H1 (cell line): ENCODE data around the gene CACNA1C. TPM values are rescaled to one million over a fixed set of nuclear protein-coding genes. Genes with fewer than 3 reads are reported as not detected.

Source experiments
- CTCF ChIA-PET: fragments of 300-600 bp; sonication (Branson Sonifier 250); formaldehyde crosslinking; loops from one replicate; lab custom pipeline; 2021; ENCODE audit not compliant: partially characterized antibody; lab: Charles Lee
- POLR2A ChIA-PET: fragments of 300-600 bp; sonication (Branson Sonifier 250); formaldehyde crosslinking; loops from one replicate; lab custom pipeline; 2021; ENCODE audit warnings: inconsistent platforms; ENCODE audit not compliant: partially characterized antibody; lab: Charles Lee
- DNase-seq, 2 experiments: peaks; one replicate each; pipeline versions ENCODE4 v3.0.0 to v3.0.0-alpha.2; 2010 to 2022; ENCODE audit warnings: low spot score in 2 of 2, low read depth in 1 of 2, mixed read lengths in 1 of 2
- FAIRE-seq: peaks from 2 replicates; lab custom pipeline; 2011; peaks lifted over from hg19 to GRCh38; lab: Jason Lieb, UNC
- H2AFZ ChIP-seq: 2 replicates; pipeline ENCODE4 v1.8.1; 2012; ENCODE audit warnings: low read length, inconsistent platforms
- H2AK5ac ChIP-seq: 2 replicates; pipeline ENCODE4 v1.6.1; 2013; ENCODE audit warnings: low read depth, low read length
- H2BK120ac ChIP-seq: replicated peaks from 2 replicates; pipeline ENCODE3; 2013; ENCODE audit warnings: low read depth, low read length, inconsistent platforms
- H2BK12ac ChIP-seq: 2 replicates; pipeline ENCODE4 v1.6.1; 2013; ENCODE audit warnings: low read depth, low read length
- H2BK15ac ChIP-seq: 2 replicates; pipeline ENCODE4 v1.6.1; 2013; ENCODE audit warnings: low read length
- H2BK20ac ChIP-seq: 2 replicates; pipeline ENCODE4 v1.6.1; 2013; ENCODE audit warnings: low read length
- H2BK5ac ChIP-seq: 2 replicates; pipeline ENCODE4 v1.6.1; 2013; ENCODE audit warnings: low read depth, low read length
- H3K14ac ChIP-seq: 2 replicates; pipeline ENCODE4 v1.6.1; 2013; ENCODE audit warnings: inconsistent platforms; ENCODE audit not compliant: insufficient read length
- H3K18ac ChIP-seq: 2 replicates; pipeline ENCODE4 v1.6.1; 2013; ENCODE audit warnings: low read length; ENCODE audit errors: extremely low read depth
- H3K23ac ChIP-seq: 2 replicates; pipeline ENCODE4 v1.6.1; 2013; ENCODE audit warnings: inconsistent platforms; ENCODE audit not compliant: insufficient read length
- H3K23me2 ChIP-seq: 2 replicates; pipeline ENCODE4 v1.6.1; 2013; ENCODE audit warnings: low read depth, low read length
- H3K27ac ChIP-seq: 2 replicates; pipeline ENCODE4 v1.6.1; 2011; ENCODE audit warnings: low read depth, low read length, inconsistent platforms
- H3K27me3 ChIP-seq, 4 experiments: replicated peaks in 1 of 4; 1 replicate in 1 of 4; 2 replicates in 3 of 4; pipeline versions ENCODE4 v1.6.1 to v1.8.1; 2011 to 2013; ENCODE audit warnings: low read length in 3 of 4, mild to moderate bottlenecking in 3 of 4, inconsistent platforms in 2 of 4, mixed read lengths in 2 of 4, moderate library complexity in 1 of 4; ENCODE audit not compliant: control insufficient read depth in 3 of 4, insufficient read depth in 3 of 4; ENCODE audit errors: extremely low read depth in 1 of 4
- H3K36me3 ChIP-seq, 4 experiments: 2 replicates each; pipeline versions ENCODE4 v1.6.1 to v1.8.1; 2011 to 2013; ENCODE audit warnings: mild to moderate bottlenecking in 4 of 4, low read length in 3 of 4, moderate library complexity in 2 of 4, control low read depth in 1 of 4, inconsistent platforms in 1 of 4; ENCODE audit not compliant: insufficient read depth in 4 of 4, control insufficient read depth in 2 of 4
- H3K4ac ChIP-seq: replicated peaks from 2 replicates; pipeline ENCODE3; 2013; ENCODE audit warnings: low read length, low read depth, mixed read lengths, inconsistent platforms; ENCODE audit not compliant: insufficient read length
- H3K4me1 ChIP-seq, 4 experiments: replicated peaks in 1 of 4; 1 replicate in 1 of 4; 2 replicates in 3 of 4; pipeline versions ENCODE4 v1.6.1 to v1.8.1; 2011 to 2013; ENCODE audit warnings: low read length in 3 of 4, inconsistent platforms in 2 of 4, mixed read lengths in 1 of 4; ENCODE audit not compliant: insufficient read depth in 4 of 4, control insufficient read depth in 3 of 4
- H3K4me2 ChIP-seq, 2 experiments: 2 replicates each; pipeline versions ENCODE4 v1.6.1 to v1.8.1; 2011 to 2013; ENCODE audit warnings: low read depth in 2 of 2, low read length in 2 of 2, control low read depth in 1 of 2, inconsistent platforms in 1 of 2, mild to moderate bottlenecking in 1 of 2; ENCODE audit not compliant: insufficient read depth in 1 of 2
- H3K4me3 ChIP-seq, 4 experiments: fragments of 200-600, 300-600 bp in 1 of 4; sonication (generic), shearing (Covaris generic), sonication (Bioruptor Twin) in 1 of 4; 2 replicates each; pipeline versions ENCODE4 v1.5.1 to v1.8.1; 2011 to 2016; ENCODE audit warnings: low read length in 4 of 4, low read depth in 3 of 4, control low read depth in 2 of 4, inconsistent platforms in 2 of 4, mild to moderate bottlenecking in 2 of 4, mixed read lengths in 1 of 4, moderate library complexity in 1 of 4; ENCODE audit not compliant: insufficient read depth in 2 of 4; ENCODE audit errors: extremely low read depth in 1 of 4
- H3K56ac ChIP-seq: replicated peaks from 2 replicates; pipeline ENCODE3; 2013; ENCODE audit warnings: low read depth, mild to moderate bottlenecking, mixed read lengths, low read length, inconsistent platforms; ENCODE audit not compliant: insufficient read length
- H3K79me1 ChIP-seq: 2 replicates; pipeline ENCODE4 v1.6.1; 2013; ENCODE audit warnings: low read depth, low read length, control low read depth
- H3K79me2 ChIP-seq, 2 experiments: 2 replicates each; pipeline versions ENCODE4 v1.6.1 to v1.8.1; 2012 to 2013; ENCODE audit warnings: low read length in 2 of 2, mild to moderate bottlenecking in 2 of 2, inconsistent platforms in 1 of 2; ENCODE audit not compliant: insufficient read depth in 2 of 2, control insufficient read depth in 1 of 2
- H3K9ac ChIP-seq, 4 experiments: replicated peaks in 1 of 4; 1 replicate in 1 of 4; 2 replicates in 3 of 4; pipeline versions ENCODE4 v1.6.1 to v1.8.1; 2011 to 2013; ENCODE audit warnings: low read depth in 3 of 4, low read length in 3 of 4, control low read depth in 2 of 4, mild to moderate bottlenecking in 2 of 4, moderate library complexity in 2 of 4, inconsistent platforms in 1 of 4; ENCODE audit errors: extremely low read depth in 1 of 4
- H3K9me3 ChIP-seq, 2 experiments: 2 replicates each; pipeline versions ENCODE4 v1.6.1 to v1.8.1; 2012 to 2013; ENCODE audit warnings: mild to moderate bottlenecking in 2 of 2, moderate library complexity in 2 of 2, control low read depth in 1 of 2, inconsistent platforms in 1 of 2, low read depth in 1 of 2, low read length in 1 of 2, mixed read lengths in 1 of 2; ENCODE audit not compliant: insufficient read depth in 2 of 2
- H4K20me1 ChIP-seq, 2 experiments: replicated peaks in 1 of 2; 2 replicates each; pipeline versions ENCODE3 to v1.8.1; 2011 to 2013; ENCODE audit warnings: inconsistent platforms in 2 of 2, low read length in 2 of 2, mild to moderate bottlenecking in 1 of 2; ENCODE audit not compliant: insufficient read depth in 2 of 2, control insufficient read depth in 1 of 2
- H4K5ac ChIP-seq: 2 replicates; pipeline ENCODE4 v1.6.1; 2013; ENCODE audit warnings: low read length, low read depth, mixed read lengths, inconsistent platforms; ENCODE audit not compliant: insufficient read length
- H4K8ac ChIP-seq: 2 replicates; pipeline ENCODE4 v1.8.0; 2013; ENCODE audit warnings: mild to moderate bottlenecking, moderate library complexity, low read length, inconsistent platforms; ENCODE audit not compliant: insufficient read depth; ENCODE audit errors: extremely low read depth
- H4K91ac ChIP-seq: replicated peaks from 2 replicates; pipeline ENCODE3; 2013; ENCODE audit warnings: low read length, mixed read lengths, inconsistent platforms; ENCODE audit not compliant: insufficient read length
- CEBPB ChIP-seq: IDR thresholded peaks from 2 replicates; pipeline ENCODE4 v1.6.1; 2012; ENCODE audit warnings: low read depth, low read length
- CHD1 ChIP-seq: IDR thresholded peaks from 2 replicates; pipeline ENCODE4 v1.6.1; 2012; ENCODE audit warnings: low read depth, low read length, improper control_type of control experiment
- CREB1 ChIP-seq: IDR thresholded peaks from 2 replicates; pipeline ENCODE4 v1.6.1; 2012; ENCODE audit warnings: inconsistent platforms
- CTBP2 ChIP-seq: IDR thresholded peaks from 2 replicates; pipeline ENCODE4 v1.7.0; 2011; ENCODE audit warnings: borderline replicate concordance, mild to moderate bottlenecking, moderate library complexity, mixed read lengths, low read length; ENCODE audit not compliant: insufficient read depth, insufficient read length
- CTCF ChIP-seq, 3 experiments: IDR thresholded peaks; 1 replicate in 2 of 3; 2 replicates in 1 of 3; pipeline versions ENCODE4 v1.5.1 to v1.6.1; 2011; ENCODE audit warnings: low read length in 3 of 3, mild to moderate bottlenecking in 3 of 3, inconsistent platforms in 2 of 3, low read depth in 1 of 3, moderate library complexity in 1 of 3; ENCODE audit not compliant: insufficient read depth in 1 of 3; ENCODE audit errors: control extremely low read depth in 1 of 3
- EGR1 ChIP-seq: IDR thresholded peaks from 2 replicates; pipeline ENCODE4 v1.6.1; 2011; ENCODE audit warnings: low read depth, low read length, borderline replicate concordance
- EZH2 ChIP-seq: fragments of 200-600 bp; sonication (generic); IDR thresholded peaks from 2 replicates; pipeline ENCODE4 v1.7.1; 2012; ENCODE audit warnings: low read depth, mild to moderate bottlenecking, moderate library complexity, low read length, inconsistent platforms; ENCODE audit not compliant: severe bottlenecking
- KDM1A ChIP-seq: fragments of 200-600, 300-600 bp; sonication (generic); IDR thresholded peaks from 2 replicates; pipeline ENCODE4 v1.7.1; 2016; ENCODE audit warnings: mild to moderate bottlenecking, low read length, borderline replicate concordance
- POLR2AphosphoS5 ChIP-seq: IDR thresholded peaks from 2 replicates; pipeline ENCODE4 v1.6.1; 2011; ENCODE audit warnings: low read depth, low read length
- SUZ12 ChIP-seq: fragments of 200-600 bp; sonication (generic); IDR thresholded peaks from 2 replicates; pipeline ENCODE4 v1.6.1; 2012; ENCODE audit warnings: mild to moderate bottlenecking, inconsistent platforms, low read length, moderate library complexity, mixed read lengths
- TCF12 ChIP-seq: IDR thresholded peaks from 2 replicates; pipeline ENCODE4 v1.6.1; 2011; ENCODE audit warnings: low read depth, mild to moderate bottlenecking, low read length
- WGBS, 2 experiments: shearing (Covaris generic) in 1 of 2; methylation state at CpG; one replicate each; pipeline versions ENCODE4 v1.1.6 to v1.1.7; 2013 to 2015; ENCODE audit warnings: low lambda C conversion rate in 2 of 2, mixed read lengths in 2 of 2, inconsistent platforms in 1 of 2, low coverage in 1 of 2, missing lambda C conversion rate in 1 of 2; ENCODE audit not compliant: insufficient replicate concordance in 2 of 2, insufficient coverage in 1 of 2, insufficient read length in 1 of 2; ENCODE audit errors: extremely low coverage in 1 of 2, missing lambda C conversion rate in 1 of 2; 5-methylcytosine and 5-hydroxymethylcytosine counted together
- polyA plus RNA-seq, 7 experiments: library from polyadenylated mRNA; depleted of rRNA in 3 of 7; stranded (reverse) in 5 of 7; unstranded in 2 of 7; fragments of >200 nt in 5 of 7; fragments of 200-250 nt in 2 of 7; gene quantifications; 1 replicate in 5 of 7; 2 replicates in 1 of 7; 4 replicates in 1 of 7; pipeline versions ENCODE4 v1.2.1 to v1.2.3, GENCODE V29; 2011 to 2013; ENCODE audit warnings: missing spikeins in 2 of 7, mixed read lengths in 2 of 7
- total RNA-seq: library from RNA; stranded (reverse); fragmentation: NEBNext Ultra II Directional; extraction: Animal tissue kit (Norgen Biotek cat#: 25700); gene quantifications from 2 replicates; pipeline ENCODE4 v1.2.1, GENCODE V29; 2021

CACNA1C gene
- total and polyA plus RNA-seq, 2 of the 8 experiments (the other 6 are each of a cell fraction or from before 2014, with no cell fraction given), result 1.3 TPM

GRCh38 chr12:2292560-2292959, 239.8 kb downstream of the CACNA1C start:
- Histone ChIP-seq H3K9me3 (no peaks in the 10 kb centered on the region), H3K79me1 (no peaks in the 10 kb centered on the region), H2BK15ac (peak overlapping the region; percentile 38; the same call in 1 of the 2 replicates), H2BK120ac (no peak overlapping the region), H2BK5ac (no peak overlapping the region), H3K36me3 (no peaks in the 10 kb centered on the region), H2BK20ac (no peak overlapping the region), H4K8ac (no peak overlapping the region; the same call in 1 of the 2 replicates), H2AK5ac (no peak overlapping the region), H3K9ac (no peak overlapping the region), H2BK12ac (no peak overlapping the region), H4K91ac (no peak overlapping the region), H3K79me2 (no peaks in the 10 kb centered on the region), H2AFZ (no peak overlapping the region), H3K4me2 (no peak overlapping the region), H3K56ac (no peak overlapping the region), H3K4me3 (no peak overlapping the region), H3K14ac (no peak overlapping the region), H3K4me1 (peaks cover 3 to 7% (median 3%) of the 10 kb centered on the region in 4 experiments), H3K27me3 (no peaks in the 10 kb centered on the region), H3K23ac (no peak overlapping the region), H4K20me1 (no peaks in the 10 kb centered on the region), H3K27ac (no peak overlapping the region), H3K4ac (no peak overlapping the region), H3K18ac (no peak overlapping the region), H3K23me2 (no peaks in the 10 kb centered on the region), H4K5ac (no peak overlapping the region)
- TF ChIP-seq EZH2 (no peak), CEBPB (no peak), KDM1A (no peak), CTBP2 (no peak), EGR1 (no peak), POLR2AphosphoS5 (no peak), CHD1 (no peak), CTCF (IDR thresholded peaks at IDR 0.05; ENCODE audit: control extremely low read depth in 1 of 3, insufficient read depth in 1 of 3, low read depth in 1 of 3, low read length in 3 of 3) (no peak), CREB1 (no peak), TCF12 (no peak), SUZ12 (no peak)
- CTCF ChIA-PET, result interaction anchor here (0.6 to 13.0 kb wide), 12 partner anchors 10 to 591 kb away, joined by 3 to 252 read pairs (median 8); partner anchors contain the start of gene CACNA1C
- FAIRE-seq, result no peak
- no peak for DNase-seq
- POLR2A ChIA-PET, result interaction anchor here (0.6 kb wide), 1 partner anchor 616 kb away, joined by 3 read pairs; no protein-coding TSS in a partner anchor
- WGBS, 2 experiments, result 80% methylated on average over 4 of the region's 6 CpGs; no CpG with 5 or more reads in 1 of the 2 experiments
